NB4 (cell line): ENCODE measurements around the gene TDRD10.

Source experiments
- POLR2A ChIP-seq: IDR thresholded peaks from 2 replicates; pipeline ENCODE4 v1.6.1; 2011; ENCODE audit warnings: mild to moderate bottlenecking; ENCODE audit not compliant: insufficient read length; ENCODE audit errors: extremely low read depth
- TF ChIP-seq, protein P1 (sequence below): IDR thresholded peaks from one replicate; pipeline ENCODE4 v1.5.1; 2012; ENCODE audit warnings: low read depth, low read length

DNA sequence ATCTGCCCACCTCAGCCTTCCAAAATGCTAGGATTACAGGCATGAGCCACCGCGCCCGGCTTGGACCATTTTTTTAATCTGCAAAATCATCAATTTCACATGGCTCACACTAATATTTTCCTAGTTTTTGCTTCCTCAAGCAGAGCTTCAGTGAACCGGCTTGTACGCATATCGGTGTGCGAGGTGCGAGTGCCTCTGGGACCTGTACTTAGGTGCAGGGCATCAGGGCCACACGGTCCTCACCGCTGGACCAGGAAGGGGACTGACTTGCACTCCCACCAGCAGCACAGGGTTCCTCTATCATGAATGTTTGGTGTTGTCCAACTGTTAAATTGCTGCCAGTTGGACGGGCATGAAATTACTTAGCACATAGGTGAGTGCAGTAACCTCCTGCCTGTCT is 15.6 kb downstream of the TDRD10 start:
- TF ChIP-seq POLR2A = no peak
- TF ChIP-seq, protein P1, sequence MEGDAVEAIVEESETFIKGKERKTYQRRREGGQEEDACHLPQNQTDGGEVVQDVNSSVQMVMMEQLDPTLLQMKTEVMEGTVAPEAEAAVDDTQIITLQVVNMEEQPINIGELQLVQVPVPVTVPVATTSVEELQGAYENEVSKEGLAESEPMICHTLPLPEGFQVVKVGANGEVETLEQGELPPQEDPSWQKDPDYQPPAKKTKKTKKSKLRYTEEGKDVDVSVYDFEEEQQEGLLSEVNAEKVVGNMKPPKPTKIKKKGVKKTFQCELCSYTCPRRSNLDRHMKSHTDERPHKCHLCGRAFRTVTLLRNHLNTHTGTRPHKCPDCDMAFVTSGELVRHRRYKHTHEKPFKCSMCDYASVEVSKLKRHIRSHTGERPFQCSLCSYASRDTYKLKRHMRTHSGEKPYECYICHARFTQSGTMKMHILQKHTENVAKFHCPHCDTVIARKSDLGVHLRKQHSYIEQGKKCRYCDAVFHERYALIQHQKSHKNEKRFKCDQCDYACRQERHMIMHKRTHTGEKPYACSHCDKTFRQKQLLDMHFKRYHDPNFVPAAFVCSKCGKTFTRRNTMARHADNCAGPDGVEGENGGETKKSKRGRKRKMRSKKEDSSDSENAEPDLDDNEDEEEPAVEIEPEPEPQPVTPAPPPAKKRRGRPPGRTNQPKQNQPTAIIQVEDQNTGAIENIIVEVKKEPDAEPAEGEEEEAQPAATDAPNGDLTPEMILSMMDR = no peak
